ENCODE results near the gene TIMM21. TPM values are rescaled to one million over a fixed set of nuclear protein-coding genes. Genes with fewer than 3 reads are reported as not detected.
A peak's percentile ranks its signal among the peaks of the same experiment; 100 is the strongest.

TIMM21 gene
- total RNA-seq, 1 donor from 2014 or later = 27.5 TPM

DNA sequence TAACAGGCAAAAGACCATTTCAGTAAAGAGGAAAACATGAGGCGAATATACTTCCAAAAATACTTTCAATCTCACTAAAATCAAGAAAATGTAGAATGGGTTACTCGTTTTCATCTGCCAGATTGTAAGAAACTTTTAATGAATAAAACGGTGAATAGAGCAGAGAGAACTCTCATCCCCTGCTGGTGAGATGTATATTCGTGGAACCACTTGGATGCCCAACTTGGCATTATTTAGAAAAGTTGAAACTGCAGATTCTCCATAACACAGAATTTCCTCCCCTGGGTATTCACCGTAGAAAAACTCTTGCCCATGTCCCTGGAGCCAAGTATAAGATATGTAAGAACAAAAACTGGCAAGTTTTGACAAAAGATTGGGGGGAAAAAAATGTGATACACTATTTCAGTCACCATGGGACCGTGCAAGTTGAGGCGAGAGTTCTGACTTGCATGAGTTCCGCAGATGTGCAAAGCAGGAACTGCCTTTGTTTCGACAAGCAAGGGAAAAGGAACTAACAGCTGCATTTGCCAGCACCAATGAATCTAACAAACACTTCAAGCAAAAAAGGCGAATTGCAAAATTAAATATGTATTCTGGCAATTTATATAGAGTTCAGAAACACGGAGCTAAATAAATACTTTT is 14.8 kb downstream of the TIMM21 start:
- no peak overlapping the region for H3K27ac Mint-ChIP-seq
- H3K4me1 Mint-ChIP-seq (ENCODE audit: low read depth) = peaks cover 10% of the 10 kb centered on the region
- no peak for DNase-seq (ENCODE audit: low spot score, unreplicated experiment)
- peaks cover 3% of the 10 kb centered on the region for H3K36me3 Mint-ChIP-seq (ENCODE audit: insufficient read depth)
- H3K4me3 Mint-ChIP-seq (ENCODE audit: low read depth) = no peak overlapping the region
- no peaks in the 10 kb centered on the region for H3K9me3 Mint-ChIP-seq (ENCODE audit: low read depth)
- TF ChIP-seq, protein P1, sequence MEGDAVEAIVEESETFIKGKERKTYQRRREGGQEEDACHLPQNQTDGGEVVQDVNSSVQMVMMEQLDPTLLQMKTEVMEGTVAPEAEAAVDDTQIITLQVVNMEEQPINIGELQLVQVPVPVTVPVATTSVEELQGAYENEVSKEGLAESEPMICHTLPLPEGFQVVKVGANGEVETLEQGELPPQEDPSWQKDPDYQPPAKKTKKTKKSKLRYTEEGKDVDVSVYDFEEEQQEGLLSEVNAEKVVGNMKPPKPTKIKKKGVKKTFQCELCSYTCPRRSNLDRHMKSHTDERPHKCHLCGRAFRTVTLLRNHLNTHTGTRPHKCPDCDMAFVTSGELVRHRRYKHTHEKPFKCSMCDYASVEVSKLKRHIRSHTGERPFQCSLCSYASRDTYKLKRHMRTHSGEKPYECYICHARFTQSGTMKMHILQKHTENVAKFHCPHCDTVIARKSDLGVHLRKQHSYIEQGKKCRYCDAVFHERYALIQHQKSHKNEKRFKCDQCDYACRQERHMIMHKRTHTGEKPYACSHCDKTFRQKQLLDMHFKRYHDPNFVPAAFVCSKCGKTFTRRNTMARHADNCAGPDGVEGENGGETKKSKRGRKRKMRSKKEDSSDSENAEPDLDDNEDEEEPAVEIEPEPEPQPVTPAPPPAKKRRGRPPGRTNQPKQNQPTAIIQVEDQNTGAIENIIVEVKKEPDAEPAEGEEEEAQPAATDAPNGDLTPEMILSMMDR (IDR thresholded peaks at IDR 0.05; ENCODE audit: unreplicated experiment) = peak; percentile 8
- H3K27me3 Mint-ChIP-seq = no peaks in the 10 kb centered on the region

DNA sequence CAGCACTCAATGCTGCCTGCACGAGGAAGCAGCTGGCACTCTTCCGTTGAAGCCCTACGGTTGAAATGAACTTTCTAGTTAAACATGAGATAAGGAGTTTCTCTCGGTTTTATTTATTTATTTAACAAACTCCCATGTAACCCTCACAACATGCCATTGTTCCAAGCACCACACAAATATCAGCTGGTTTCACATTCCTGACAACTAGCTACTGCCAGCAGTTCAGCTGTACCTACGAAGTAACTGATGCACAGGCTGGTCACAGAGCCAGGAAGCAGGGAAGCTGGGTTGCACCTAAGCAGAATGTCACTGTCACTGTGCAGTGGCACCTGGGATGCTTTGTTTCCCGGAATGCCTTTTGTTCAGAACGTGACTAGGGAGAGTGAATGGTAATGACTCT is 18.1 kb downstream of the TIMM21 start:
- TF ChIP-seq, protein P1 (IDR thresholded peaks at IDR 0.05; ENCODE audit: unreplicated experiment) = no peak
- peaks cover 5% of the 10 kb centered on the region for H3K27me3 Mint-ChIP-seq
- no peak overlapping the region for H3K4me3 Mint-ChIP-seq (ENCODE audit: low read depth)
- peak overlapping the region; percentile 7 for H3K27ac Mint-ChIP-seq
- peaks cover 10% of the 10 kb centered on the region for H3K4me1 Mint-ChIP-seq (ENCODE audit: low read depth)
- no peaks in the 10 kb centered on the region for H3K36me3 Mint-ChIP-seq (ENCODE audit: insufficient read depth)
- H3K9me3 Mint-ChIP-seq (ENCODE audit: low read depth) = no peaks in the 10 kb centered on the region
- no peak for DNase-seq (ENCODE audit: low spot score, unreplicated experiment)

DNA sequence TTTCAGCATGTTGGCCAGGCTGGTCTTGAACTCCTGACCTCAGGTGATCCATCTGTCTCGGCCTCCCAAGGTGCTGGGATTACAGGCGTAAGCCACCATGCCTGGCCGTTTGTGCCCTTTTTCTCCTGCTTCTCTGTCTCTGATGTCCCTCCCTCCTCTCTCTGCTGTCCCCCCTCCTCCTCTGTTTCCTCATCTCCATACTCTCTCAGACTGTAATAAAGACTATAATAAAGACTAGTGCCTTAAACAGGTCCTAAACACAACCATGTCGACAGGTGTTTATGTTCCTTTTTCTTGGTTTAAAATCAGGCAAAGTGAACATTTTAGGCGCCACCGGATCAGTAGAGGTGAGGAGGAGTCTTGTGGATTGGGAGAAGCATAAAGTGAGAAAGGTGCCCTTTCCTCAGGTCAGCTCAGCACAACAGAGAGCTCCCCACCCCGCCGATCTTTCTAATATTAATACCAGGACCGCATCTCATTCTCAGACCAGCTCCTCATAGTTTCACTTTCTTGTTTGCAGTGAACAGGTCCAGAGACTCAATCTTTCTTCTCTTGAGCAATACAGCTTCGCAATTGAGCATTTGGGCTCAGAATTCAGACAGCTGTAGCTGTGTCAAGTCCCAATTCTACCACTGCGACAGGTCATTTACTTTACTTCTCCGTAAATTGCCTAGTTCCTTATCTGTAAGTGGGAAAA is 23.7 kb downstream of the TIMM21 start:
- no peak overlapping the region for H3K27ac Mint-ChIP-seq
- H3K4me3 Mint-ChIP-seq (ENCODE audit: low read depth) = no peak overlapping the region
- H3K36me3 Mint-ChIP-seq (ENCODE audit: insufficient read depth) = no peaks in the 10 kb centered on the region
- TF ChIP-seq, protein P1 (IDR thresholded peaks at IDR 0.05; ENCODE audit: unreplicated experiment) = no peak
- no peaks in the 10 kb centered on the region for H3K4me1 Mint-ChIP-seq (ENCODE audit: low read depth)
- H3K27me3 Mint-ChIP-seq = peaks cover 28% of the 10 kb centered on the region
- DNase-seq (ENCODE audit: low spot score, unreplicated experiment) = no peak
- H3K9me3 Mint-ChIP-seq (ENCODE audit: low read depth) = no peaks in the 10 kb centered on the region

DNA sequence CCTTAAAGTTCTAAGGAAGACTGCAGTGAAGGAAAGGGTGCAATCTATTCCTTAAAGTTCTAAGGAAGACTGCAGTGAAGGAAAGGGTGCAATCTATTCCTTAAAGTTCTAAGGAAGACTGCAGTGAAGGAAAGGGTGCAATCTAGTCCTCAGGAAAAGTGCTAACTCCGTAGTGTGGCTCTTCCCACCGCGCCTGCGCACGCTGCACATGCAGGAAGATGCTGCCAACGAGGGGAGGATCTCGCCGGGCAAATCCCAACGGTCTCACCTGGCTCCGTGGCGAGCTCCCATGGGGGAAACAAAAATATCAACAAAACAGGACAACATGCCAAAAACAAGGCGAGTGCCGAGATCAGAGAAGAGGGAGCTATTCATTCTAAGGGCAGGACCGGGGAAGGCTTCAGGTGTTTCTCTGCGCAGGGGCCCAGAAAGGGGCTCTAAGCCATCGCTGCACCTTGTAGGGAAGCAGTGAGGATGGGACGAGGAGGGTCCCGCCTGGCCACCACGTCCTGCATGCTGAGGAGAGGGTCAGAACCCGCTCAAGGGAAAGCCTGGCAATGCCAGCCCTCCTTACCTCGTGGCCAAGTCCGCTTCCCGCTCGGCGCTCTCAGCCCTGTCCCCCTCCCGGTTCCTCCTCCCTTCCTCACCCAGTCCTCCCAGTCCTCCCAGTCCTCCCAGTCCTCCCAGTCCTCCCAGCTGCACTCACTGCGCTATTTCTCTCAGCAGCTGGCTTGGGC is 24.5 kb downstream of the TIMM21 start:
- H3K4me3 Mint-ChIP-seq (ENCODE audit: low read depth) = no peak overlapping the region
- H3K27me3 Mint-ChIP-seq = peaks cover 29% of the 10 kb centered on the region
- TF ChIP-seq, protein P1 (IDR thresholded peaks at IDR 0.05; ENCODE audit: unreplicated experiment) = no peak
- no peak for DNase-seq (ENCODE audit: low spot score, unreplicated experiment)
- H3K4me1 Mint-ChIP-seq (ENCODE audit: low read depth) = no peaks in the 10 kb centered on the region
- H3K36me3 Mint-ChIP-seq (ENCODE audit: insufficient read depth) = no peaks in the 10 kb centered on the region
- H3K27ac Mint-ChIP-seq = no peak overlapping the region
- H3K9me3 Mint-ChIP-seq (ENCODE audit: low read depth) = no peaks in the 10 kb centered on the region

DNA sequence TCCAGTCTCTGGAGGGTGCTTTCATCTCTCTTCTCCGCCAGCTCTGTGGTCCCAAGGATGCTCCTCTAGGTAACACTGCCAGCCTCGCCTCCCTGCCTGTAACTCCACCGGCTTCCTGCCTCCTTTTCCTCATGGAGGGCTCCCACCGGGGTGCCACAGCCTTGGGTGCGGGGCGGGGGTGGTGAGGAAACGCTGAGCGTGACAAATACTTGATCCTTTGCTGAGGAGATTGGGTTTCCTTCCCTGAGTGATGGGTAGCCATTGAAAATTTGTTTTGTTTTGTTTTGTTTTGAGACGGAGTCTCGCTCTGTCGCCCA is 25.1 kb downstream of the TIMM21 start:
- no peak for DNase-seq (ENCODE audit: low spot score, unreplicated experiment)
- TF ChIP-seq, protein P1 (IDR thresholded peaks at IDR 0.05; ENCODE audit: unreplicated experiment) = no peak
- H3K27me3 Mint-ChIP-seq = peaks cover 32% of the 10 kb centered on the region
- H3K4me3 Mint-ChIP-seq (ENCODE audit: low read depth) = no peak overlapping the region
- no peaks in the 10 kb centered on the region for H3K36me3 Mint-ChIP-seq (ENCODE audit: insufficient read depth)
- H3K4me1 Mint-ChIP-seq (ENCODE audit: low read depth) = no peaks in the 10 kb centered on the region
- no peak overlapping the region for H3K27ac Mint-ChIP-seq
- no peaks in the 10 kb centered on the region for H3K9me3 Mint-ChIP-seq (ENCODE audit: low read depth)
